H1 (cell line): ENCODE results near the gene RPL26. TPM values are rescaled to one million over a fixed set of nuclear protein-coding genes. Genes with fewer than 3 reads are reported as not detected.

ENCODE experiments used
- CTCF ChIA-PET: fragments of 300-600 bp; sonication (Branson Sonifier 250); formaldehyde crosslinking; loops from one replicate; lab custom pipeline; 2021; ENCODE audit not compliant: partially characterized antibody; lab: Charles Lee
- POLR2A ChIA-PET: fragments of 300-600 bp; sonication (Branson Sonifier 250); formaldehyde crosslinking; loops from one replicate; lab custom pipeline; 2021; ENCODE audit warnings: inconsistent platforms; ENCODE audit not compliant: partially characterized antibody; lab: Charles Lee
- DNase-seq, 2 experiments: peaks; one replicate each; pipeline versions ENCODE4 v3.0.0 to v3.0.0-alpha.2; 2010 to 2022; ENCODE audit warnings: low spot score in 2 of 2, low read depth in 1 of 2, mixed read lengths in 1 of 2
- FAIRE-seq: peaks from 2 replicates; lab custom pipeline; 2011; peaks lifted over from hg19 to GRCh38; lab: Jason Lieb, UNC
- H2AFZ ChIP-seq: 2 replicates; pipeline ENCODE4 v1.8.1; 2012; ENCODE audit warnings: low read length, inconsistent platforms
- H2AK5ac ChIP-seq: 2 replicates; pipeline ENCODE4 v1.6.1; 2013; ENCODE audit warnings: low read depth, low read length
- H2BK120ac ChIP-seq: replicated peaks from 2 replicates; pipeline ENCODE3; 2013; ENCODE audit warnings: low read depth, low read length, inconsistent platforms
- H2BK12ac ChIP-seq: 2 replicates; pipeline ENCODE4 v1.6.1; 2013; ENCODE audit warnings: low read depth, low read length
- H2BK15ac ChIP-seq: 2 replicates; pipeline ENCODE4 v1.6.1; 2013; ENCODE audit warnings: low read length
- H2BK20ac ChIP-seq: 2 replicates; pipeline ENCODE4 v1.6.1; 2013; ENCODE audit warnings: low read length
- H2BK5ac ChIP-seq: 2 replicates; pipeline ENCODE4 v1.6.1; 2013; ENCODE audit warnings: low read depth, low read length
- H3K14ac ChIP-seq: 2 replicates; pipeline ENCODE4 v1.6.1; 2013; ENCODE audit warnings: inconsistent platforms; ENCODE audit not compliant: insufficient read length
- H3K18ac ChIP-seq: 2 replicates; pipeline ENCODE4 v1.6.1; 2013; ENCODE audit warnings: low read length; ENCODE audit errors: extremely low read depth
- H3K23ac ChIP-seq: 2 replicates; pipeline ENCODE4 v1.6.1; 2013; ENCODE audit warnings: inconsistent platforms; ENCODE audit not compliant: insufficient read length
- H3K23me2 ChIP-seq: 2 replicates; pipeline ENCODE4 v1.6.1; 2013; ENCODE audit warnings: low read depth, low read length
- H3K27ac ChIP-seq: 2 replicates; pipeline ENCODE4 v1.6.1; 2011; ENCODE audit warnings: low read depth, low read length, inconsistent platforms
- H3K27me3 ChIP-seq, 4 experiments: replicated peaks in 1 of 4; 1 replicate in 1 of 4; 2 replicates in 3 of 4; pipeline versions ENCODE4 v1.6.1 to v1.8.1; 2011 to 2013; ENCODE audit warnings: low read length in 3 of 4, mild to moderate bottlenecking in 3 of 4, inconsistent platforms in 2 of 4, mixed read lengths in 2 of 4, moderate library complexity in 1 of 4; ENCODE audit not compliant: control insufficient read depth in 3 of 4, insufficient read depth in 3 of 4; ENCODE audit errors: extremely low read depth in 1 of 4
- H3K36me3 ChIP-seq, 4 experiments: 2 replicates each; pipeline versions ENCODE4 v1.6.1 to v1.8.1; 2011 to 2013; ENCODE audit warnings: mild to moderate bottlenecking in 4 of 4, low read length in 3 of 4, moderate library complexity in 2 of 4, control low read depth in 1 of 4, inconsistent platforms in 1 of 4; ENCODE audit not compliant: insufficient read depth in 4 of 4, control insufficient read depth in 2 of 4
- H3K4ac ChIP-seq: replicated peaks from 2 replicates; pipeline ENCODE3; 2013; ENCODE audit warnings: low read length, low read depth, mixed read lengths, inconsistent platforms; ENCODE audit not compliant: insufficient read length
- H3K4me1 ChIP-seq, 4 experiments: replicated peaks in 1 of 4; 1 replicate in 1 of 4; 2 replicates in 3 of 4; pipeline versions ENCODE4 v1.6.1 to v1.8.1; 2011 to 2013; ENCODE audit warnings: low read length in 3 of 4, inconsistent platforms in 2 of 4, mixed read lengths in 1 of 4; ENCODE audit not compliant: insufficient read depth in 4 of 4, control insufficient read depth in 3 of 4
- H3K4me2 ChIP-seq, 2 experiments: 2 replicates each; pipeline versions ENCODE4 v1.6.1 to v1.8.1; 2011 to 2013; ENCODE audit warnings: low read depth in 2 of 2, low read length in 2 of 2, control low read depth in 1 of 2, inconsistent platforms in 1 of 2, mild to moderate bottlenecking in 1 of 2; ENCODE audit not compliant: insufficient read depth in 1 of 2
- H3K4me3 ChIP-seq, 4 experiments: fragments of 200-600, 300-600 bp in 1 of 4; sonication (generic), shearing (Covaris generic), sonication (Bioruptor Twin) in 1 of 4; 2 replicates each; pipeline versions ENCODE4 v1.5.1 to v1.8.1; 2011 to 2016; ENCODE audit warnings: low read length in 4 of 4, low read depth in 3 of 4, control low read depth in 2 of 4, inconsistent platforms in 2 of 4, mild to moderate bottlenecking in 2 of 4, mixed read lengths in 1 of 4, moderate library complexity in 1 of 4; ENCODE audit not compliant: insufficient read depth in 2 of 4; ENCODE audit errors: extremely low read depth in 1 of 4
- H3K56ac ChIP-seq: replicated peaks from 2 replicates; pipeline ENCODE3; 2013; ENCODE audit warnings: low read depth, mild to moderate bottlenecking, mixed read lengths, low read length, inconsistent platforms; ENCODE audit not compliant: insufficient read length
- H3K79me1 ChIP-seq: 2 replicates; pipeline ENCODE4 v1.6.1; 2013; ENCODE audit warnings: low read depth, low read length, control low read depth
- H3K79me2 ChIP-seq, 2 experiments: 2 replicates each; pipeline versions ENCODE4 v1.6.1 to v1.8.1; 2012 to 2013; ENCODE audit warnings: low read length in 2 of 2, mild to moderate bottlenecking in 2 of 2, inconsistent platforms in 1 of 2; ENCODE audit not compliant: insufficient read depth in 2 of 2, control insufficient read depth in 1 of 2
- H3K9ac ChIP-seq, 4 experiments: replicated peaks in 1 of 4; 1 replicate in 1 of 4; 2 replicates in 3 of 4; pipeline versions ENCODE4 v1.6.1 to v1.8.1; 2011 to 2013; ENCODE audit warnings: low read depth in 3 of 4, low read length in 3 of 4, control low read depth in 2 of 4, mild to moderate bottlenecking in 2 of 4, moderate library complexity in 2 of 4, inconsistent platforms in 1 of 4; ENCODE audit errors: extremely low read depth in 1 of 4
- H3K9me3 ChIP-seq, 2 experiments: 2 replicates each; pipeline versions ENCODE4 v1.6.1 to v1.8.1; 2012 to 2013; ENCODE audit warnings: mild to moderate bottlenecking in 2 of 2, moderate library complexity in 2 of 2, control low read depth in 1 of 2, inconsistent platforms in 1 of 2, low read depth in 1 of 2, low read length in 1 of 2, mixed read lengths in 1 of 2; ENCODE audit not compliant: insufficient read depth in 2 of 2
- H4K20me1 ChIP-seq, 2 experiments: replicated peaks in 1 of 2; 2 replicates each; pipeline versions ENCODE3 to v1.8.1; 2011 to 2013; ENCODE audit warnings: inconsistent platforms in 2 of 2, low read length in 2 of 2, mild to moderate bottlenecking in 1 of 2; ENCODE audit not compliant: insufficient read depth in 2 of 2, control insufficient read depth in 1 of 2
- H4K5ac ChIP-seq: 2 replicates; pipeline ENCODE4 v1.6.1; 2013; ENCODE audit warnings: low read length, low read depth, mixed read lengths, inconsistent platforms; ENCODE audit not compliant: insufficient read length
- H4K8ac ChIP-seq: 2 replicates; pipeline ENCODE4 v1.8.0; 2013; ENCODE audit warnings: mild to moderate bottlenecking, moderate library complexity, low read length, inconsistent platforms; ENCODE audit not compliant: insufficient read depth; ENCODE audit errors: extremely low read depth
- H4K91ac ChIP-seq: replicated peaks from 2 replicates; pipeline ENCODE3; 2013; ENCODE audit warnings: low read length, mixed read lengths, inconsistent platforms; ENCODE audit not compliant: insufficient read length
- CEBPB ChIP-seq: IDR thresholded peaks from 2 replicates; pipeline ENCODE4 v1.6.1; 2012; ENCODE audit warnings: low read depth, low read length
- CTBP2 ChIP-seq: IDR thresholded peaks from 2 replicates; pipeline ENCODE4 v1.7.0; 2011; ENCODE audit warnings: borderline replicate concordance, mild to moderate bottlenecking, moderate library complexity, mixed read lengths, low read length; ENCODE audit not compliant: insufficient read depth, insufficient read length
- EZH2 ChIP-seq: fragments of 200-600 bp; sonication (generic); IDR thresholded peaks from 2 replicates; pipeline ENCODE4 v1.7.1; 2012; ENCODE audit warnings: low read depth, mild to moderate bottlenecking, moderate library complexity, low read length, inconsistent platforms; ENCODE audit not compliant: severe bottlenecking
- FOSL1 ChIP-seq: IDR thresholded peaks from 2 replicates; pipeline ENCODE4 v1.6.1; 2011; ENCODE audit warnings: mild to moderate bottlenecking, low read depth, low read length, moderate library complexity; ENCODE audit not compliant: insufficient read depth
- HDAC6 ChIP-seq: IDR thresholded peaks from one replicate; pipeline ENCODE4 v1.7.1; 2012; ENCODE audit warnings: low read depth, mild to moderate bottlenecking, inconsistent platforms, low read length, moderate library complexity
- JUND ChIP-seq: IDR thresholded peaks from 2 replicates; pipeline ENCODE4 v1.6.1; 2011; ENCODE audit warnings: mild to moderate bottlenecking, improper control_type of control experiment, low read length
- MAFK ChIP-seq: IDR thresholded peaks from 2 replicates; pipeline ENCODE4 v1.6.1; 2012; ENCODE audit warnings: low read depth, mild to moderate bottlenecking, improper control_type of control experiment, low read length
- NRF1 ChIP-seq: IDR thresholded peaks from 2 replicates; pipeline ENCODE4 v1.6.1; 2011; ENCODE audit warnings: mild to moderate bottlenecking, low read depth, low read length, improper control_type of control experiment
- RXRA ChIP-seq: IDR thresholded peaks from 2 replicates; pipeline ENCODE4 v1.6.1; 2011; ENCODE audit warnings: low read depth, mild to moderate bottlenecking, low read length, moderate library complexity; ENCODE audit not compliant: insufficient read depth
- SAP30 ChIP-seq: fragments of 300-600 bp; sonication (generic); IDR thresholded peaks from 2 replicates; pipeline ENCODE4 v1.7.1; 2012; ENCODE audit warnings: low read length, moderate library complexity, mild to moderate bottlenecking, inconsistent platforms; ENCODE audit not compliant: insufficient read depth, insufficient replicate concordance
- SIX5 ChIP-seq: IDR thresholded peaks from 2 replicates; pipeline ENCODE4 v1.6.1; 2011; ENCODE audit warnings: mild to moderate bottlenecking, low read depth, low read length
- TAF7 ChIP-seq: optimal IDR thresholded peaks from 2 replicates; pipeline ENCODE3; 2011; ENCODE audit warnings: low read depth, mild to moderate bottlenecking, inconsistent platforms, low read length, moderate library complexity, borderline replicate concordance
- WGBS, 2 experiments: shearing (Covaris generic) in 1 of 2; methylation state at CpG; one replicate each; pipeline versions ENCODE4 v1.1.6 to v1.1.7; 2013 to 2015; ENCODE audit warnings: low lambda C conversion rate in 2 of 2, mixed read lengths in 2 of 2, inconsistent platforms in 1 of 2, low coverage in 1 of 2, missing lambda C conversion rate in 1 of 2; ENCODE audit not compliant: insufficient replicate concordance in 2 of 2, insufficient coverage in 1 of 2, insufficient read length in 1 of 2; ENCODE audit errors: extremely low coverage in 1 of 2, missing lambda C conversion rate in 1 of 2; 5-methylcytosine and 5-hydroxymethylcytosine counted together
- polyA plus RNA-seq, 7 experiments: library from polyadenylated mRNA; depleted of rRNA in 3 of 7; stranded (reverse) in 5 of 7; unstranded in 2 of 7; fragments of >200 nt in 5 of 7; fragments of 200-250 nt in 2 of 7; gene quantifications; 1 replicate in 5 of 7; 2 replicates in 1 of 7; 4 replicates in 1 of 7; pipeline versions ENCODE4 v1.2.1 to v1.2.3, GENCODE V29; 2011 to 2013; ENCODE audit warnings: missing spikeins in 2 of 7, mixed read lengths in 2 of 7
- total RNA-seq: library from RNA; stranded (reverse); fragmentation: NEBNext Ultra II Directional; extraction: Animal tissue kit (Norgen Biotek cat#: 25700); gene quantifications from 2 replicates; pipeline ENCODE4 v1.2.1, GENCODE V29; 2021

The RPL26 gene
- total and polyA plus RNA-seq, 2 of the 8 experiments (the other 6 are each of a cell fraction or from before 2014, with no cell fraction given): 1,963 to 2,554 TPM

GRCh38 chr17:8419305-8419704 lies 36.3 kb upstream of the RPL26 start:
- no peak overlapping the region for H2BK5ac ChIP-seq
- H4K5ac ChIP-seq: no peak overlapping the region
- no peak overlapping the region for H3K56ac ChIP-seq
- no peak overlapping the region for H3K9ac ChIP-seq
- H2AK5ac ChIP-seq: no peak overlapping the region
- no peak overlapping the region for H2BK20ac ChIP-seq
- no peak overlapping the region for H2BK120ac ChIP-seq
- CTCF ChIA-PET: interaction anchor here (4.5 kb wide), 1 partner anchor 10 kb away, joined by 21 read pairs; no protein-coding TSS in a partner anchor
- DNase-seq: no peak
- H3K4me1 ChIP-seq: no peaks in the 10 kb centered on the region
- no peaks in the 10 kb centered on the region; the same call in 1 of the 2 replicates for H3K23me2 ChIP-seq
- no peak overlapping the region for H3K23ac ChIP-seq
- no peaks in the 10 kb centered on the region for H3K79me2 ChIP-seq
- H3K9me3 ChIP-seq: no peaks in the 10 kb centered on the region
- WGBS, 2 experiments: 94% methylated on average over 1 of the region's 1 CpG; no CpG with 5 or more reads in 1 of the 2 experiments
- no peaks in the 10 kb centered on the region for H3K36me3 ChIP-seq
- H3K18ac ChIP-seq: no peak overlapping the region
- H3K4me2 ChIP-seq: no peak overlapping the region
- H3K14ac ChIP-seq: no peak overlapping the region
- H3K4me3 ChIP-seq: no peak overlapping the region
- no peaks in the 10 kb centered on the region for H3K27me3 ChIP-seq
- no peak overlapping the region for H3K4ac ChIP-seq
- FAIRE-seq: no peak
- TF ChIP-seq FOSL1 (no peak), EZH2 (no peak), HDAC6 (no peak), SIX5 (no peak), SAP30 (no peak), MAFK (no peak), CEBPB (no peak), TAF7 (no peak), NRF1 (no peak), RXRA (no peak), CTBP2 (no peak), JUND (no peak)
- H2AFZ ChIP-seq: no peak overlapping the region
- POLR2A ChIA-PET: no interaction called here
- no peak overlapping the region for H2BK15ac ChIP-seq
- no peaks in the 10 kb centered on the region for H4K20me1 ChIP-seq
- H4K91ac ChIP-seq: no peak overlapping the region
- H3K79me1 ChIP-seq: no peaks in the 10 kb centered on the region
- H3K27ac ChIP-seq: no peak overlapping the region
- H4K8ac ChIP-seq: no peak overlapping the region
- H2BK12ac ChIP-seq: no peak overlapping the region
